ENCODE data around the gene ACR. TPM values are rescaled to one million over a fixed set of nuclear protein-coding genes. Genes with fewer than 3 reads are reported as not detected.

Gene ACR
- total RNA-seq, 4 donors from 2014 or later: 0.27 to 1.4 TPM; not detected in 2

GRCh38 chr22:50708996-50709395 lies 29.0 kb upstream of the ACR start:
- DNase-seq: no peak

GRCh38 chr22:50710221-50710620 lies 27.8 kb upstream of the ACR start:
- intact Hi-C loops (cut with DNase I): no loop called here
- TF ChIP-seq CTCF (IDR thresholded peaks at IDR 0.05) (no peak), POLR2A (IDR thresholded peaks at IDR 0.05) (no peak)
- Histone ChIP-seq H3K9me3 (no peaks in the 10 kb centered on the region), H3K4me1 (peaks cover 4 to 8% of the 10 kb centered on the region in 2 donors), H3K4me3 (replicated peaks in 1 of 3) (no peak overlapping the region), H3K27ac (no peak overlapping the region), H3K36me3 (no peaks in the 10 kb centered on the region), H3K27me3 (no peaks in the 10 kb centered on the region)
- DNase-seq: no peak
- WGBS, 2 donors: 84 to 87% methylated on average over 6 of the region's 6 CpGs

More at GRCh38 chr22:50708996-50709395, 29.0 kb upstream of the ACR start:
- no peaks in the 10 kb centered on the region for H3K36me3 ChIP-seq
- H3K4me1 ChIP-seq: peaks cover 7 to 10% of the 10 kb centered on the region in 2 donors
- H3K27me3 ChIP-seq: no peaks in the 10 kb centered on the region
- H3K27ac ChIP-seq: no peak overlapping the region
- intact Hi-C loops (cut with DNase I): no loop called here
- H3K4me3 ChIP-seq (replicated peaks in 1 of 3): no peak overlapping the region
- H3K9me3 ChIP-seq: no peaks in the 10 kb centered on the region
- TF ChIP-seq POLR2A (IDR thresholded peaks at IDR 0.05): no peak
- no peak for TF ChIP-seq CTCF (IDR thresholded peaks at IDR 0.05)
- 91 to 93% methylated on average over 6 of the region's 6 CpGs for WGBS, 2 donors

DNA sequence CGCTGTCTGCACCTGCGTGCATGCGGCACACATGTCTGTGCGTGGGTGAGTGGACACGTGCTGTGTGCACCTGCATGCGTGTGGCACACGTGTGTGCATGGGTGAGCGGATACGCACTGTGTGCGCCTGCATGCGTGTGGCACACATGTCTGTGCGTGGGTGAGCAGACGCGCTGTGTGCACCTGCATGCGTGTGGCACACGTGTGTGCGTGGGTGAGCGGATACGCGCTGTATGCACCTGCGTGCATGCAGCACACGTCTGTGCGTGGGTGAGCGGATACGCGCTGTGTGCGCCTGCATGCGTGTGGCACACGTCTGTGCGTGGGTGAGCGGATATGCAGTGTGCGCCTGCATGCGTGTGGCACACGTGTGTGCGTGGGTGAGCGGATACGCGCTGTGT lies 27.1 kb upstream of the ACR start:
- Histone ChIP-seq H3K4me1 (peaks cover 0 to 2% of the 10 kb centered on the region in 2 donors), H3K4me3 (replicated peaks in 1 of 3) (no peak overlapping the region), H3K27me3 (no peaks in the 10 kb centered on the region), H3K9me3 (no peaks in the 10 kb centered on the region), H3K36me3 (no peaks in the 10 kb centered on the region), H3K27ac (no peak overlapping the region)
- intact Hi-C loops (cut with DNase I): no loop called here
- TF ChIP-seq POLR2A (IDR thresholded peaks at IDR 0.05) (no peak), CTCF (IDR thresholded peaks at IDR 0.05) (no peak)
- 88 to 94% methylated on average over 38 of the region's 38 CpGs for WGBS, 2 donors
- no peak for DNase-seq

GRCh38 chr22:50711446-50712340 lies 26.3 kb upstream of the ACR start:
- Histone ChIP-seq H3K9me3 (no peaks in the 10 kb centered on the region), H3K4me3 (replicated peaks in 1 of 3) (no peak overlapping the region), H3K36me3 (no peaks in the 10 kb centered on the region), H3K4me1 (no peaks in the 10 kb centered on the region), H3K27me3 (no peaks in the 10 kb centered on the region), H3K27ac (no peak overlapping the region)
- 87 to 89% methylated on average over 14 to 16 of the region's 16 CpGs for WGBS, 2 donors
- TF ChIP-seq CTCF (IDR thresholded peaks at IDR 0.05) (no peak), POLR2A (IDR thresholded peaks at IDR 0.05) (no peak)
- DNase-seq: no peak
- intact Hi-C loops (cut with DNase I): no loop called here

- Histone ChIP-seq H3K4me1 (no peaks in the 10 kb centered on the region), H3K27ac (no peak overlapping the region), H3K4me3 (replicated peaks in 1 of 3) (no peak overlapping the region), H3K9me3 (no peaks in the 10 kb centered on the region), H3K36me3 (no peaks in the 10 kb centered on the region), H3K27me3 (no peaks in the 10 kb centered on the region)
- TF ChIP-seq CTCF (IDR thresholded peaks at IDR 0.05) (no peak), POLR2A (IDR thresholded peaks at IDR 0.05) (no peak)
- WGBS, 2 donors: 74 to 84% methylated on average over 7 to 9 of the region's 9 CpGs
- intact Hi-C loops (cut with DNase I): no loop called here
- no peak for DNase-seq
These were observed 25.5 kb upstream of the ACR start for GRCh38 chr22:50712341-50713007.
